ENCODE results near the gene ZNF33A. TPM values are rescaled to one million over a fixed set of nuclear protein-coding genes. Genes with fewer than 3 reads are reported as not detected.
"Not testable (repeated sequence)": the region's sequence is repeated elsewhere in the genome, so short reads cannot be mapped to it uniquely, and the experiment has no call there.

ZNF33A gene
- total RNA-seq, 4 donors from 2014 or later, result 24.7 to 50.6 (median 32.2) TPM

GRCh38 chr10:38003588-38003987 is 6.9 kb upstream of the ZNF33A start:
- no peaks in the 10 kb centered on the region for H3K4me1 ChIP-seq
- TF ChIP-seq CTCF (IDR thresholded peaks at IDR 0.05) (no peak), POLR2AphosphoS5 (IDR thresholded peaks at IDR 0.05) (no peak), POLR2A (IDR thresholded peaks at IDR 0.05) (no peak), EP300 (IDR thresholded peaks at IDR 0.05) (no peak)
- no peak for ATAC-seq
- H3K9me3 ChIP-seq, result no peaks in the 10 kb centered on the region
- H3K27me3 ChIP-seq, result no peaks in the 10 kb centered on the region
- 82 to 100% methylated on average over 1 of the region's 1 CpG for WGBS, 2 donors (ENCODE audit: low coverage in 1 of 2)
- H3K4me3 ChIP-seq, result no peak overlapping the region
- H3K36me3 ChIP-seq, result no peaks in the 10 kb centered on the region
- H3K27ac ChIP-seq, result no peak overlapping the region

GRCh38 chr10:38007551-38007950 is 2.9 kb upstream of the ZNF33A start:
- H3K4me1 ChIP-seq, result peaks cover 3 to 19% (median 3%) of the 10 kb centered on the region in 3 donors
- H3K27ac ChIP-seq, result no peak overlapping the region
- ATAC-seq, result no peak
- H3K36me3 ChIP-seq, result peaks cover 0 to 2% of the 10 kb centered on the region in 2 donors
- no peak for TF ChIP-seq CTCF (IDR thresholded peaks at IDR 0.05)
- no peak for TF ChIP-seq POLR2AphosphoS5 (IDR thresholded peaks at IDR 0.05)
- TF ChIP-seq POLR2A (IDR thresholded peaks at IDR 0.05), result no peak
- TF ChIP-seq EP300 (IDR thresholded peaks at IDR 0.05), result no peak
- no peaks in the 10 kb centered on the region for H3K9me3 ChIP-seq
- H3K4me3 ChIP-seq, result no peak overlapping the region
- no peaks in the 10 kb centered on the region for H3K27me3 ChIP-seq

- H3K4me3 ChIP-seq, result no peak overlapping the region
- no peak for TF ChIP-seq CTCF (IDR thresholded peaks at IDR 0.05)
- no peak for TF ChIP-seq POLR2AphosphoS5 (IDR thresholded peaks at IDR 0.05)
- no peak for TF ChIP-seq POLR2A (IDR thresholded peaks at IDR 0.05)
- TF ChIP-seq EP300 (IDR thresholded peaks at IDR 0.05), result no peak
- no peak overlapping the region for H3K27ac ChIP-seq
- 85 to 89% methylated on average over 2 to 3 of the region's 3 CpGs for WGBS, 2 donors (ENCODE audit: low coverage in 1 of 2)
- peaks cover 3 to 24% (median 3%) of the 10 kb centered on the region in 3 donors for H3K4me1 ChIP-seq
- ATAC-seq, result no peak
- H3K27me3 ChIP-seq, result no peaks in the 10 kb centered on the region
- peaks cover 0 to 6% of the 10 kb centered on the region in 2 donors for H3K36me3 ChIP-seq
- H3K9me3 ChIP-seq, result no peaks in the 10 kb centered on the region
Measured at GRCh38 chr10:38007991-38008390, 2.5 kb upstream of the ZNF33A start.

GRCh38 chr10:38016354-38016753 is 5.9 kb downstream of the ZNF33A start:
- H3K4me1 ChIP-seq, result peaks cover 0 to 21% (median 3%) of the 10 kb centered on the region in 3 donors
- 55 to 80% methylated on average over 1 of the region's 1 CpG for WGBS, 2 donors (ENCODE audit: low coverage in 1 of 2)
- H3K27ac ChIP-seq, result no peak overlapping the region
- TF ChIP-seq CTCF (IDR thresholded peaks at IDR 0.05) (no peak), POLR2A (IDR thresholded peaks at IDR 0.05) (no peak), POLR2AphosphoS5 (IDR thresholded peaks at IDR 0.05) (no peak), EP300 (IDR thresholded peaks at IDR 0.05) (no peak)
- H3K9me3 ChIP-seq, result no peaks in the 10 kb centered on the region
- ATAC-seq, result no peak
- peaks cover 8 to 84% of the 10 kb centered on the region in 2 donors for H3K36me3 ChIP-seq
- no peak overlapping the region for H3K4me3 ChIP-seq
- H3K27me3 ChIP-seq, result no peaks in the 10 kb centered on the region

- ATAC-seq, H3K4me3 ChIP-seq, H3K9me3 ChIP-seq, H3K27me3 ChIP-seq, H3K27ac ChIP-seq, H3K4me1 ChIP-seq: not testable (repeated sequence)
- WGBS, 2 donors (ENCODE audit: low coverage in 1 of 2), result 64 to 67% methylated on average over 3 to 4 of the region's 4 CpGs
- H3K36me3 ChIP-seq, result peaks cover 8 to 96% of the 10 kb centered on the region in 2 donors
Measured at GRCh38 chr10:38019124-38019523, 8.6 kb downstream of the ZNF33A start.
